Measurements from ENCODE around the gene TBC1D14. TPM values are rescaled to one million over a fixed set of nuclear protein-coding genes. Genes with fewer than 3 reads are reported as not detected.

TBC1D14 gene
- total RNA-seq, 3 donors from 2014 or later (not counting 1 experiment from before 2014, with no cell fraction given), result 36.0 to 54.7 (median 53.2) TPM

DNA sequence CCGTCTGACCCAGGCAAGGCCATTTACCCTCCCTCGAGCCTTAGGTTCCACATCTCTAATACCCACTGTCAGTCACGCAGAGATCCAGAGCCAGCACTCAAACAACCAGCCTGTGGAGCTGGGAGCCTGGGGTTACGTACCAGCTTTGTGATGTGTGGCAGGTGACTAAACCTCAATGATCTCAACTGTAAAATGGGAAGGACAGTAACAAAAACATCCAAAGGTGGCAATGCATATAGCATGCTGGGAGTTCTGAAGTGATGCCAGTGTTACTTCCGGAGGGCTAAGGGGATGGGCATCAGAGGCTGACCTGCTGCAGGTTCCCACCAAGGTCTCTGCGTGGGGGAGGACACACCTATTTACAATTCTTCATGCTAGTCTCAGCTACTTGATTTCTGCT, 152.2 kb downstream of the TBC1D14 start:
- 96% methylated on average over 6 of the region's 6 CpGs for WGBS (ENCODE audit: insufficient coverage)
- TF ChIP-seq, protein P1, sequence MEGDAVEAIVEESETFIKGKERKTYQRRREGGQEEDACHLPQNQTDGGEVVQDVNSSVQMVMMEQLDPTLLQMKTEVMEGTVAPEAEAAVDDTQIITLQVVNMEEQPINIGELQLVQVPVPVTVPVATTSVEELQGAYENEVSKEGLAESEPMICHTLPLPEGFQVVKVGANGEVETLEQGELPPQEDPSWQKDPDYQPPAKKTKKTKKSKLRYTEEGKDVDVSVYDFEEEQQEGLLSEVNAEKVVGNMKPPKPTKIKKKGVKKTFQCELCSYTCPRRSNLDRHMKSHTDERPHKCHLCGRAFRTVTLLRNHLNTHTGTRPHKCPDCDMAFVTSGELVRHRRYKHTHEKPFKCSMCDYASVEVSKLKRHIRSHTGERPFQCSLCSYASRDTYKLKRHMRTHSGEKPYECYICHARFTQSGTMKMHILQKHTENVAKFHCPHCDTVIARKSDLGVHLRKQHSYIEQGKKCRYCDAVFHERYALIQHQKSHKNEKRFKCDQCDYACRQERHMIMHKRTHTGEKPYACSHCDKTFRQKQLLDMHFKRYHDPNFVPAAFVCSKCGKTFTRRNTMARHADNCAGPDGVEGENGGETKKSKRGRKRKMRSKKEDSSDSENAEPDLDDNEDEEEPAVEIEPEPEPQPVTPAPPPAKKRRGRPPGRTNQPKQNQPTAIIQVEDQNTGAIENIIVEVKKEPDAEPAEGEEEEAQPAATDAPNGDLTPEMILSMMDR (IDR thresholded peaks at IDR 0.05), result no peak
- peaks cover 6% of the 10 kb centered on the region for H3K4me1 ChIP-seq (ENCODE audit: control insufficient read depth, insufficient read depth, low read length)
- Mint-ChIP-seq H3K27ac (no peak overlapping the region), H3K4me1 (peaks cover 4 to 11% of the 10 kb centered on the region in 2 donors), H3K27me3 (ENCODE audit: low read depth in 2 of 2) (no peaks in the 10 kb centered on the region), H3K9me3 (no peaks in the 10 kb centered on the region), H3K4me3 (no peak overlapping the region), H3K36me3 (peaks cover 8% of the 10 kb centered on the region)
- no peak for ATAC-seq
- intact Hi-C loops (cut with micrococcal nuclease), result no loop called here
- H3K27me3 ChIP-seq (ENCODE audit: control insufficient read depth, insufficient read depth, low read length), result no peaks in the 10 kb centered on the region
- no peak overlapping the region for H3K4me3 ChIP-seq (ENCODE audit: low read length)
- DNase-seq, result no peak
- no peak overlapping the region for H3K27ac ChIP-seq (ENCODE audit: low read length)
- peaks cover 56% of the 10 kb centered on the region for H3K36me3 ChIP-seq (ENCODE audit: control insufficient read depth, insufficient read depth, low read length)
- H3K9me3 ChIP-seq (ENCODE audit: control insufficient read depth, insufficient read depth, low read length), result no peaks in the 10 kb centered on the region

DNA sequence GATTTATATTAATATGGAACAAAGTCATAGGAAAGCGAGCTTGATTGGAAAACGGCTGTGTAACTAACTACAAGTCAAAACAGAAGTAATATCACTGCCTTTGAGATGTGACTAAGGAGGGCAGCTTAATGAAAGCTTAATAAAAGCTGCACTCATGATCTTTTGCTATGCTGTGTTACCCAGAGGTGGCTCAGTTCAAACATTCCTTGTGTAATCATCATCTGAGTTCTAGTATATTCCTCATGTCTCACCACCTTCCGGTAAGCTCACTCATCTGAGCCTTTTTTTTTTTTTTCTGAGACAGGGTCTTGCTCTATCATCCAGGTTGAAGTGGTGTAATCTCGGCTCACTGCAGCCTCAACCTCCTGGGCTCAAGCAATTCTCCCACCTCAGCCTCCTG, 153.2 kb downstream of the TBC1D14 start:
- H3K4me1 Mint-ChIP-seq, result peaks cover 11 to 19% of the 10 kb centered on the region in 2 donors
- Histone ChIP-seq H3K27me3 (ENCODE audit: control insufficient read depth, insufficient read depth, low read length) (no peaks in the 10 kb centered on the region), H3K4me3 (ENCODE audit: low read length) (no peak overlapping the region), H3K27ac (ENCODE audit: low read length) (no peak overlapping the region), H3K9me3 (ENCODE audit: control insufficient read depth, insufficient read depth, low read length) (no peaks in the 10 kb centered on the region), H3K36me3 (ENCODE audit: control insufficient read depth, insufficient read depth, low read length) (peaks cover 54% of the 10 kb centered on the region), H3K4me1 (ENCODE audit: control insufficient read depth, insufficient read depth, low read length) (peaks cover 12% of the 10 kb centered on the region)
- peaks cover 8% of the 10 kb centered on the region for H3K36me3 Mint-ChIP-seq
- no peaks in the 10 kb centered on the region for H3K27me3 Mint-ChIP-seq (ENCODE audit: low read depth in 2 of 2)
- ATAC-seq, result no peak
- no peak overlapping the region for H3K27ac Mint-ChIP-seq
- no peak for DNase-seq
- intact Hi-C loops (cut with micrococcal nuclease), result no loop called here
- TF ChIP-seq, protein P1 (IDR thresholded peaks at IDR 0.05), result no peak
- H3K9me3 Mint-ChIP-seq, result no peaks in the 10 kb centered on the region
- WGBS (ENCODE audit: insufficient coverage), result 98% methylated on average over 4 of the region's 4 CpGs
- no peak overlapping the region for H3K4me3 Mint-ChIP-seq

DNA sequence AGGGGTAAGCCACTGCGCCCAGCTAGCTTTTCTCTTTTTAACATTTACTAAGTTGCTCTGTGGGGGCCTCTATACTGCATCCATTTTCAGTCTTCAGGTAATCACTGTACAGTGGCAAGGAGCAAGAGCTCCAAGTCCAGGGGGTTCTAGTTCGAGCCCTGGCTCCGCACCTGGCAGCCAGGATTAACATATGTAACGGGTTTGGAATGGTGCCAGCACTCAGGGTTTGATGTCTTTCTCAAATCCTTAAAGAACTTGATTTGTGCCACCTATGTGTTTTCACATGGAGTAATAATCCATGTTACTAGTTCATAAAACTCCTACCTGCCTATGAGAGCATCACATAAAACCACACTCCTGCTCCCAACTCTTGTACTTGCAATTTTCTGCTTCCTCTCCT, 153.7 kb downstream of the TBC1D14 start:
- Mint-ChIP-seq H3K9me3 (no peaks in the 10 kb centered on the region), H3K4me3 (no peak overlapping the region), H3K4me1 (peaks cover 15 to 24% of the 10 kb centered on the region in 2 donors), H3K27ac (no peak overlapping the region), H3K27me3 (ENCODE audit: low read depth in 2 of 2) (no peaks in the 10 kb centered on the region), H3K36me3 (peaks cover 8% of the 10 kb centered on the region)
- Histone ChIP-seq H3K36me3 (ENCODE audit: control insufficient read depth, insufficient read depth, low read length) (peaks cover 54% of the 10 kb centered on the region), H3K27me3 (ENCODE audit: control insufficient read depth, insufficient read depth, low read length) (no peaks in the 10 kb centered on the region), H3K9me3 (ENCODE audit: control insufficient read depth, insufficient read depth, low read length) (no peaks in the 10 kb centered on the region), H3K4me1 (ENCODE audit: control insufficient read depth, insufficient read depth, low read length) (peaks cover 12% of the 10 kb centered on the region), H3K27ac (ENCODE audit: low read length) (no peak overlapping the region), H3K4me3 (ENCODE audit: low read length) (no peak overlapping the region)
- ATAC-seq, result no peak
- intact Hi-C loops (cut with micrococcal nuclease), result no loop called here
- over 99% methylated on average over 4 of the region's 4 CpGs for WGBS (ENCODE audit: insufficient coverage)
- no peak for DNase-seq
- TF ChIP-seq, protein P1 (IDR thresholded peaks at IDR 0.05), result no peak

DNA sequence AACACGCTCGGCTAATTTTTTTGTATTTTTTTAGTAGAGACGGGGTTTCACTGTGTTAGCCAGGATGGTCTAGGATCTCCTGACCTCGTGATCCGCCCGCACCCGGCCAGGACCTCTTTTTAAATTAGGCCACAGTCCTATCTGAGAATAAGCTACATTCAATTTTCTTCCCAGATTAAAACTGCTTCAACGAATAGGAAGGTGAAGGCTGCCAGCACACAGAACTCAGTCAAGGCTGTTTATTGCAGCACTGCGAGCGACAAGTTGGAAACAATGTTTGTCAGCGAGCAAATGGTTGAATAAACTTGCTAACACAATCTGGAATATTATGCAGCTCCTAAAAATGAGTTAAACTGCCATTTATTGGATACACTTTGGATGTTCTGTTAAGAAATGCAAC, 156.4 kb downstream of the TBC1D14 start:
- H3K27me3 ChIP-seq (ENCODE audit: control insufficient read depth, insufficient read depth, low read length), result no peaks in the 10 kb centered on the region
- no peak overlapping the region for H3K27ac ChIP-seq (ENCODE audit: low read length)
- H3K4me1 ChIP-seq (ENCODE audit: control insufficient read depth, insufficient read depth, low read length), result peaks cover 27% of the 10 kb centered on the region
- Mint-ChIP-seq H3K4me1 (peaks cover 27 to 42% of the 10 kb centered on the region in 2 donors), H3K27me3 (ENCODE audit: low read depth in 2 of 2) (peaks cover 3 to 5% of the 10 kb centered on the region in 2 donors), H3K4me3 (peak overlapping the region; percentile 74), H3K27ac (no peak overlapping the region), H3K9me3 (no peaks in the 10 kb centered on the region), H3K36me3 (peaks cover 7% of the 10 kb centered on the region)
- DNase-seq (no peak), ATAC-seq (no peak)
- no peak overlapping the region for H3K4me3 ChIP-seq (ENCODE audit: low read length)
- intact Hi-C loops (cut with micrococcal nuclease), result no loop called here
- 95% methylated on average over 11 of the region's 11 CpGs for WGBS (ENCODE audit: insufficient coverage)
- TF ChIP-seq, protein P1 (IDR thresholded peaks at IDR 0.05), result no peak
- no peaks in the 10 kb centered on the region for H3K9me3 ChIP-seq (ENCODE audit: control insufficient read depth, insufficient read depth, low read length)
- H3K36me3 ChIP-seq (ENCODE audit: control insufficient read depth, insufficient read depth, low read length), result peaks cover 32% of the 10 kb centered on the region

Measured in natural killer cell (primary cell).